Measurements from ENCODE around the gene ITGA8.
A peak's percentile ranks its signal among the peaks of the same experiment; 100 is the strongest.

The ITGA8 gene

DNA sequence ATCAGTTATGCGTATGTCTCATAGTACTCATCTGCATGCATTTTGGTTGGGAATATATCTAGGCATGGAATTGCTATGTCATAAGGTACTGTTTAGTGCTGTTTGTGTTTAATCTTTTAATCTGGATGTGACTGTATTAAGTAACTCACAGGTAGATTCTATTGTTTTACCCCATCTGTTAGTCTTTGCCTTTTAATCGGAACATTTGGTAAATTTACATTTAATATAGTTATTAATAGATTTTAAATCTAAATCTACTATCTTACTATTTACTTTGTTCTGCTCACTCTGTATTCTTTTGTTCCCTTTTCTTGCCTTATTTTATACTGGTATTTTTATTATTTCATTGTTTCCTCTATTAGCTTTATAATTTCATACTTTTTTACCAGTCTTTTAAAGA, 10.6 kb upstream of the ITGA8 start:
- DNase-seq, result no peak

DNA sequence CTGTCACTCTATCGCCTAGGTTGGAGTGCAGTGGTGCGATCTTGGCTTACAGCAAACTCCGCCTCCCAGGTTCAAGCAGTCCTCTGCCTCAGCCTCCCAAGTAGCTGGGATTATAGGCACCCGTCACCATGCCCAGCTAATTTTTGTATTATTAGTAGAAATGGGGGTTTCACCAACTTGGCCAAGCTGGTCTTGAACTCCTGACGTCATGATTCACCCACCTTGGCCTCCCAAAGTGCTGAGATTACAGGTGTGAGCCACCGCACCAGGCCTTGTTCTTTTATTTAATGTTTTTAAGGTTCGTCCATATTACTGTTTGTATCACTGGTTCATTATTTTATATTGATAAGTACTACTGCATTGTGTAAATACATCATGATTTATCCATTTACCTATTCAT, 10.2 kb upstream of the ITGA8 start:
- DNase-seq, result no peak

- DNase-seq, result no peak
These were observed 6.3 kb upstream of the ITGA8 start for GRCh38 chr10:15726042-15726441.

- no peak for DNase-seq
These were observed 5.9 kb upstream of the ITGA8 start for GRCh38 chr10:15725603-15726002.

DNA sequence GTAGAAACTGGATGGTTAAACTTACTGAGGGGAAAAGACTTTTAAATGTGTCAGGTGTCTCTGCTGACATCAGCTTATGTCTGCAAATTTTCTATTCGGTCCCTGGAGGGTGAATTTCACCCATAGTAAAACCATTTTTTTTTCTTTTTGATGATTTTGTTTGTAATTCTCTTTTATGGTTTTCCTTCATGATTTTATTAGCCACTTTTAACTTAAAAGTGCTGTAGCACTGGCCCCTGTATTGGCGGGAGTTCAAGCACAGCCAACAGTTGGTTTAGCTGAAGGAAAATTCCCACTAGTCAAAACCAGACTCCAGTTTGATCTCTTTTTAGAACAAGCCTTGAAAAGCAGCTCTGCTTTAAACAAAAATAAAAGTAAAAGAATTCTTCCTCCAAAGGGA, 5.0 kb upstream of the ITGA8 start:
- DNase-seq, result no peak

DNA sequence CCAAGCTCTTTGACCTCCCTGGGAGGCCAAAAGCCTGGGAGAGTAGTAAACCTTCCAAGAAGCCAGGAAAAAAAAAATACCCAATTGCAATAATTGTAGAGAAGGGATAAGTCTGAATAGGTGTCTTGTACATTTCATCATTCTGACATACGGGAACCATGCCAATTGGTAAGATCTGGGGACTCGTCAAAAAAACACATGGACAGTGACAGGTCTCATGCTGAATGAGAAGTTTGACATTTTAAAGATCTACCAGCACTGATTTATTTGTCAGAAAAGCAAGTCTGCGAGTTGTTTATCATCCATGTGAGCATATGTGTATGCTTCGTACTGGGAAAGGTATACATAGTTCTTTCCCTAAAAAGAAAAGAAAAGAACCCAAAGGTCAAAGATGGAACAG, 4.1 kb upstream of the ITGA8 start:
- DNase-seq, result no peak

DNA sequence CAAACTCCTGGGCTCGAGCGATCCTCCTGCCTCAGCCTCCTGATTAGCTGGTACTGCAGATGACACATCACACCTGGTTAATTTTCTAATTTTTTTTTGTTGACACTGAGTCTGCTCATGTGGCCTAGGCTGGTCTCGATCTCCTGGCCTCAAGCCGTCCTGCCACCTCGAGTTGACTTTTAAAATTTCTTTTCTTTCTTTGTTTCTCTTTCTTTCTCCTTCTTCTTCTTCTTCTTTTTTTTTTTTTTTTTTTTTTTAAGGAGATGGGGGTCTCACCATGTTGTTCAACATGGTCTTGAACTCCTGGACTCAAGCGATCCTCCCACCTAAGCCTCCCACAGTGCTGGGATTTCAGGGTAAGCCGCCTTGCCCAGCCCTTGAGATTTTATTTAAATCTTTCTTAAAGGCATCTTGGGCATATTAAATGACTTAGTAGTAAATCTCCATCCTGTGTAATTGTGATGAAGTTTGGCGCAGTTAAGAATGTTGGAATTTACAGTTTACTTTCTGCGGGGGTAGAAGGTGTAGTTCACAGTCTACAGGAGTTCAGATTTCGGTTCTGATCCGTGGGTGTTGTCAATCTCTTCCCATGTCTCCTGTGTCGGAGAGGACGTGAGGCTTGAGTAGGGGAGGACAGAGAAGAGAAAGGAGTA, 1.0 kb upstream of the ITGA8 start:
- DNase-seq, result no peak

GRCh38 chr10:15719049-15719898, 448 bp downstream of the ITGA8 start:
- peak; percentile 16 for DNase-seq

- no peak for DNase-seq
These were observed 1.1 kb downstream of the ITGA8 start for GRCh38 chr10:15718694-15719048.

- DNase-seq, result peak; percentile 10
These were observed 4.0 kb downstream of the ITGA8 start for GRCh38 chr10:15715619-15716227.

GRCh38 chr10:15714847-15715246, 4.9 kb downstream of the ITGA8 start:
- DNase-seq, result no peak

DNA sequence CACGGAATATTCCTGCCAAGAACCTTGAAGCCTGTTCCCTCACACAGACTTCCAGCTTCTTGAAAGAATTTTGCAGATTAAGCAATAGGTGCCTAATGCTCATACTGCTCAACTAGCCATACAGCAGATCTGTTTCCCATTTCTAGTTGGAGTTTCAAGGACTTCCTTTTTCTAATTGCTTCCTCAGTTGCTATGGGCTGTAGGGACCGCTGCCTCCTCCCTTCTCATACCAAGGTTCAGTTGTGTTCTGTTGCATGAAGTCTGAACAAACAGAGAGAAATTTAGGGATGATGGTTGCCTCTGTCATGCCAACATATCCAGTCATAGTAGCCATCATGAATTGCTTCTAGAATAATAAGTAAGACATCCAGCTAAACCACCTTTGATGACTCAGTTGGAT, 6.8 kb downstream of the ITGA8 start:
- DNase-seq, result no peak

- no peak for DNase-seq
These were observed 9.3 kb downstream of the ITGA8 start for GRCh38 chr10:15710455-15710854.

GRCh38 chr10:15705298-15705697, 14.4 kb downstream of the ITGA8 start:
- DNase-seq, result no peak

- no peak for DNase-seq
These were observed 15.1 kb downstream of the ITGA8 start for GRCh38 chr10:15704581-15704968.

DNA sequence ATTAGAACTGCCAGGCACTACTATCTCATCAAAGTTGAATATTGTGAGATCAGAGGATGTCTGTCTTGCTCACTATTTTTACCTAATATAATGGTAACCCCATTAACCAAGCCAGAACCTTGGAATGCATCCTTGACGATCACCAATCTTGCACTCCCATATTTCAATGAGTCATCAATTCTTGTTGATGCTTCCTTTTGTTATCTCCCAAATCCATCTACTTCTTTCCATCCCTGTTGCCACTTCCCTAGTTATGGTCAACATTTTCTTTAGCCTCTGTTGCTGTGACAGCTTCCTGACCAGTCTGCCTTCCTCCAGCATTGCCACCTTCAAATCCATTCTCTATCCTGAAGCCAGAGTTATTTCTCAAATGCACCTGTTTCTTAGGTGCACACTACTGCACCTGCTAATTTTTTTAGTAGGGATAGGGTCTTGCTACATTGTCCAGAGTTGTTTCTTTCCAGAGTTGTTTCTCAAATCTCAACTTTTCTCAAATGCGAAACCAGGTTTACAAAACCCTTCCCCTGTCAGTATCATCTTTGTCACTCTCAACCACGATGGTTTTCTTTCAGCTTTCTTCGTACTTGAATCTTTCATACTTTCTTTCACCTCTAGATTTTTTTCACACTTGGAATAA, 15.7 kb downstream of the ITGA8 start:
- DNase-seq, result no peak

DNA sequence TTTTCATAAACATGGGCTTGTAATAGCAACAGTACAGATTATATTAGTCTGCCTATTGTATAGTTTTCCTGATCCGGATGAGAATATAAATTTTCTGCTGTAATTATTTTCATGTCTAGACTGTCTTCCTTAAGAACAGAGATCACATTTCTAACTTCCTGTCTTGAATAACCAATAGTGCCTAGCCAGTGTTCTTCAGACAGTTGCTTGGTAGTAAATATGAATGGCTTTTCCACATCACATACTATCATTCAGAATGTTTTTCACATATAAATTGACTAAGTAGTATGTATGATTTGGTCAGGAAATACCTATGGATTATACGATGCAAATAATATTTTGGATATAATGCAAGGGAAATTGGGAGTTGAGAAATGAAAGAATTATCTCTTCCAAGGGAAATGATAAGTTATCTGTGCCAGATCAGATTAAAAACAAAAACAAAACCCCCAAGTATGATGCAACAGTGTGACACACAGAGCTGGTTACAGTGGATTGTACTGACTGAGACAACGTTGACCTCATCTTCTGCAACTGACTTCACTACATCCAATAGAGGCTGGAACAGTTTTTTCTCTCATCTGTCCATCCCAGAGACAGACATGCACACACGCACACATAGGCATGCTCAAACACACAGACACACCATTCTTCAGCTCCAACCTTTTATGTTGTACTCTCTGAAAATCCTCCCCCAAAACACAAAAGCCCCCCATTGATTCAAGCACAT, 16.4 kb downstream of the ITGA8 start:
- DNase-seq, result no peak

- DNase-seq, result no peak
These were observed 19.5 kb downstream of the ITGA8 start for GRCh38 chr10:15700078-15700674.

- DNase-seq, result no peak
These were observed 23.9 kb downstream of the ITGA8 start for GRCh38 chr10:15695852-15696251.

DNA sequence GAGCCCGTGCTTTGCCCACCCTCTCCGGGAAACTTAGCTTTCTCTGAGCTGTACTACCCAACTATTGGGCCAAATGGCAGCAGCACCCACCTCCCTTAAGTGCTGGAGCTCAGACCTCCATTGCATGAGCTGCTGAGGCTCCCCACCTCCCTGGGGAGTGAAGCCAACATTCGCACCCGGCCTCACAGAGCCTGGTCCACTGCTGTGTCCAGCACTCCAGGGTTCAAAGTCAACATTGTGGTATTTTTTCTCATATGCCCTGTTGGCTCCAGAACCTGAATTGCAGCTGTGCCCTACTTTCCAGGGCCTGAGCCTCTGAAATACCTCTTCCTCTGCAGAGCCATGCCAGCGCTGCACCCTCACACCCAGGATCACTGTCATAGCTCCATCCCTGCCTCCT, 29.7 kb downstream of the ITGA8 start:
- DNase-seq, result no peak

GRCh38 chr10:15684768-15685167, 35.0 kb downstream of the ITGA8 start:
- DNase-seq, result no peak

- DNase-seq, result no peak
These were observed 38.6 kb downstream of the ITGA8 start for GRCh38 chr10:15681076-15681475.

DNA sequence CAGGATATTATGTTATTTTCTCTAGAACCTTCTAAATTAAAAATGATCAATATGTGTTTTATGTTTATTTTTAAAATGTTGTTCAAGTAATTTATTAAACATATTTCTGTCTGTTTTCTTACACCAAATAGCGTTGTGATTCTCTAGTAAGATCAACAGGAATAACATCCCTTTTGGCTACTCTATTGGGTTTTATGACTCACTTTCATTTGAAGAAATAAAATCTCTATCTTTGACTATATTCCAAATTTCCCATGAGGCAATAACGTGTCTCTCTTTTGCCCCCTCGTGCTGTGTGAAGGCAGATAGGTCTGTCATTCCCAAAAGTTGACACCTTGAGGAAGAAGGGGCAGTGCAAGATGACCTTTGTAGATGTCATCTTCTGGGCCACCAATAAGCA, 40.9 kb downstream of the ITGA8 start:
- DNase-seq, result no peak

All from NCI-H1105 treated with DMSO at 0.1 percent for 48 hours (cell line).